HCT116 (cell line): Measurements from ENCODE around the gene SLCO4A1. TPM values are rescaled to one million over a fixed set of nuclear protein-coding genes. Genes with fewer than 3 reads are reported as not detected.

Experiments used
- ATAC-seq: fragments of 200-7000 bp; cut with Tn5 transposase; 2 replicates; pipeline ENCODE4 v1.9.1; 2020; ENCODE audit warnings: mild to moderate bottlenecking, moderate library complexity
- BruUV-seq: library from RNA; stranded (reverse); fragments of 400-500 nt; replicated peaks from 2 replicates; lab custom pipeline; 2021; lab: Mats Ljungman, UMichigan
- CTCF ChIA-PET: fragments of 300-600 bp; sonication (Branson Sonifier 250); formaldehyde crosslinking; loops from one replicate; lab custom pipeline; 2021; ENCODE audit warnings: antibody characterized with exemption; lab: Charles Lee
- POLR2A ChIA-PET: fragments of 300-600, 350-600 bp; sonication (Branson Sonifier 250); formaldehyde crosslinking; loops from one replicate; lab custom pipeline; 2021; ENCODE audit warnings: antibody characterized with exemption; lab: Charles Lee
- RAD21 ChIA-PET, 2 experiments: fragments of 300-600 bp; sonication (Branson Sonifier 250); formaldehyde crosslinking; loops; one replicate each; lab custom pipeline; 2023; ENCODE audit warnings: low total read pairs in 2 of 2; ENCODE audit not compliant: uncharacterized antibody in 2 of 2, unreplicated experiment in 2 of 2, low non-redundant PET in 1 of 2; lab: Charles Lee
- DNase-seq: peaks from one replicate; pipeline ENCODE4 v3.0.0-alpha.2; 2010; ENCODE audit warnings: low read depth, low spot score
- H2AFZ ChIP-seq: fragments of 200-600 bp; shearing (Covaris generic), sonication (generic); 2 replicates; pipeline ENCODE4 v1.6.1; 2017; ENCODE audit warnings: low read depth, mixed run types, mixed read lengths, antibody characterized with exemption, low read length; ENCODE audit not compliant: poor library complexity, severe bottlenecking
- H3K27ac ChIP-seq: 2 replicates; pipeline ENCODE4 v1.5.1; 2012; ENCODE audit warnings: low read depth, low read length
- H3K27me3 ChIP-seq: fragments of 200-600 bp; sonication (generic); 2 replicates; pipeline ENCODE4 v1.6.1; 2016; ENCODE audit warnings: mixed run types, low read length, mixed read lengths; ENCODE audit not compliant: insufficient read depth
- H3K36me3 ChIP-seq, 2 experiments: fragments of 200-500 bp in 1 of 2; fragments of 200-600 bp in 1 of 2; sonication (Bioruptor generic) in 1 of 2; sonication (generic) in 1 of 2; 2 replicates each; pipeline versions ENCODE4 v1.5.1 to v1.6.1; 2014 to 2016; ENCODE audit warnings: low read length in 2 of 2, inconsistent platforms in 1 of 2, mixed read lengths in 1 of 2, mixed run types in 1 of 2; ENCODE audit not compliant: insufficient read depth in 2 of 2, control insufficient read depth in 1 of 2
- H3K4me1 ChIP-seq, 2 experiments: fragments of 200-600 bp in 1 of 2; sonication (generic) in 1 of 2; 2 replicates each; pipeline versions ENCODE4 v1.5.1 to v1.6.1; 2012 to 2017; ENCODE audit warnings: low read length in 2 of 2, inconsistent platforms in 1 of 2, mild to moderate bottlenecking in 1 of 2, mixed read lengths in 1 of 2, mixed run types in 1 of 2, moderate library complexity in 1 of 2; ENCODE audit not compliant: insufficient read depth in 2 of 2, control insufficient read depth in 1 of 2
- H3K4me2 ChIP-seq: fragments of 200-600 bp; sonication (generic); 2 replicates; pipeline ENCODE4 v1.6.1; 2017; ENCODE audit warnings: mixed run types, low read length, mixed read lengths
- H3K4me3 ChIP-seq, 2 experiments: fragments of 200-600 bp in 1 of 2; sonication (generic) in 1 of 2; replicated peaks in 1 of 2; 2 replicates each; pipeline ENCODE4 v1.5.1; 2011 to 2016; ENCODE audit warnings: low read length in 2 of 2, control low read depth in 1 of 2, low read depth in 1 of 2, mild to moderate bottlenecking in 1 of 2, mixed read lengths in 1 of 2, mixed run types in 1 of 2
- H3K79me2 ChIP-seq: fragments of 200-600 bp; sonication (generic); 2 replicates; pipeline ENCODE4 v1.6.1; 2017; ENCODE audit warnings: mild to moderate bottlenecking, mixed run types, low read length, moderate library complexity, mixed read lengths; ENCODE audit not compliant: insufficient read depth
- H3K9ac ChIP-seq: fragments of 200-600 bp; sonication (generic); 2 replicates; pipeline ENCODE4 v1.6.1; 2016; ENCODE audit warnings: low read length, mixed read lengths
- H3K9me2 ChIP-seq: fragments of 200-600 bp; sonication (generic), shearing (Covaris generic); 2 replicates; pipeline ENCODE4 v1.6.1; 2017; ENCODE audit warnings: mixed run types, mild to moderate bottlenecking, moderate library complexity; ENCODE audit not compliant: insufficient read depth
- H3K9me3 ChIP-seq, 2 experiments: fragments of 200-500 bp in 1 of 2; fragments of 200-600 bp in 1 of 2; sonication (Bioruptor generic) in 1 of 2; sonication (generic) in 1 of 2; 2 replicates each; pipeline ENCODE4 v1.6.1; 2014 to 2017; ENCODE audit warnings: low read length in 2 of 2, mixed read lengths in 2 of 2, inconsistent platforms in 1 of 2, low read depth in 1 of 2, mild to moderate bottlenecking in 1 of 2, mixed run types in 1 of 2, moderate library complexity in 1 of 2; ENCODE audit not compliant: control insufficient read depth in 1 of 2, insufficient read depth in 1 of 2
- H4K20me1 ChIP-seq: fragments of 200-600 bp; sonication (generic), shearing (Covaris generic); 2 replicates; pipeline ENCODE4 v1.6.1; 2017; ENCODE audit warnings: mixed run types, mild to moderate bottlenecking, moderate library complexity; ENCODE audit not compliant: insufficient read depth
- EGR1 ChIP-seq: IDR thresholded peaks from 2 replicates; pipeline ENCODE4 v1.6.1; 2012; ENCODE audit warnings: low read depth
- intact Hi-C: fragments of 100-400 bp; cut with micrococcal nuclease; formaldehyde crosslinking; loops from 2 replicates; pipeline ENCODE4 v1.10.0; 2022
- total RNA-seq: library from RNA; stranded (reverse); gene quantifications from one replicate; pipeline ENCODE4 v1.2.1, GENCODE V29; 2021; ENCODE audit not compliant: unreplicated experiment
- TF ChIP-seq, protein P1 (sequence below), 3 experiments: fragments of 200-600 bp in 1 of 3; sonication (generic) in 1 of 3; IDR thresholded peaks in 2 of 3; conservative IDR thresholded peaks in 1 of 3; 2 replicates each; pipeline ENCODE4 v1.5.1; 2012 to 2017; ENCODE audit warnings: low read depth in 2 of 3, low read length in 2 of 3, antibody characterized with exemption in 1 of 3, borderline replicate concordance in 1 of 3, control low read depth in 1 of 3, mild to moderate bottlenecking in 1 of 3, mixed read lengths in 1 of 3, mixed run types in 1 of 3, moderate library complexity in 1 of 3; ENCODE audit not compliant: insufficient read depth in 1 of 3

The SLCO4A1 gene
- total RNA-seq, 1 experiment from 2014 or later = 107 TPM

GRCh38 chr20:62616728-62617621 lies 25.3 kb upstream of the SLCO4A1 start:
- RAD21 ChIA-PET = interaction anchor here (0.8 to 1.3 kb wide), 5 partner anchors 117 to 207 kb away, joined by 3 to 11 read pairs (median 6); no protein-coding TSS in a partner anchor
- Histone ChIP-seq H3K27ac (no peak overlapping the region), H3K4me3 (no peak overlapping the region), H3K9me2 (no peaks in the 10 kb centered on the region), H3K9ac (no peak overlapping the region), H3K36me3 (no peaks in the 10 kb centered on the region), H3K9me3 (no peaks in the 10 kb centered on the region), H3K4me1 (peaks cover 10 to 39% of the 10 kb centered on the region in 2 experiments; a peak in 3 of 4 replicates), H4K20me1 (no peaks in the 10 kb centered on the region), H3K27me3 (no peaks in the 10 kb centered on the region), H3K4me2 (peak overlapping the region; percentile 50), H2AFZ (no peak overlapping the region), H3K79me2 (no peaks in the 10 kb centered on the region)
- peak; percentile 99 for ATAC-seq
- BruUV-seq = no TSS peak
- TF ChIP-seq, protein P1, sequence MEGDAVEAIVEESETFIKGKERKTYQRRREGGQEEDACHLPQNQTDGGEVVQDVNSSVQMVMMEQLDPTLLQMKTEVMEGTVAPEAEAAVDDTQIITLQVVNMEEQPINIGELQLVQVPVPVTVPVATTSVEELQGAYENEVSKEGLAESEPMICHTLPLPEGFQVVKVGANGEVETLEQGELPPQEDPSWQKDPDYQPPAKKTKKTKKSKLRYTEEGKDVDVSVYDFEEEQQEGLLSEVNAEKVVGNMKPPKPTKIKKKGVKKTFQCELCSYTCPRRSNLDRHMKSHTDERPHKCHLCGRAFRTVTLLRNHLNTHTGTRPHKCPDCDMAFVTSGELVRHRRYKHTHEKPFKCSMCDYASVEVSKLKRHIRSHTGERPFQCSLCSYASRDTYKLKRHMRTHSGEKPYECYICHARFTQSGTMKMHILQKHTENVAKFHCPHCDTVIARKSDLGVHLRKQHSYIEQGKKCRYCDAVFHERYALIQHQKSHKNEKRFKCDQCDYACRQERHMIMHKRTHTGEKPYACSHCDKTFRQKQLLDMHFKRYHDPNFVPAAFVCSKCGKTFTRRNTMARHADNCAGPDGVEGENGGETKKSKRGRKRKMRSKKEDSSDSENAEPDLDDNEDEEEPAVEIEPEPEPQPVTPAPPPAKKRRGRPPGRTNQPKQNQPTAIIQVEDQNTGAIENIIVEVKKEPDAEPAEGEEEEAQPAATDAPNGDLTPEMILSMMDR (IDR thresholded peaks at IDR 0.05 in 2 of 3, conservative IDR thresholded peaks at IDR 0.05 in 1 of 3; ENCODE audit: borderline replicate concordance in 1 of 3, insufficient read depth in 1 of 3, low read depth in 2 of 3, low read length in 2 of 3) = peak in 2 of 3 experiments; percentile 96 to 99; a peak in 4 of 6 replicates
- TF ChIP-seq EGR1 = no peak
- CTCF ChIA-PET = interaction anchor here (0.8 to 2.2 kb wide), 12 partner anchors 11 to 606 kb away, joined by 3 to 28 read pairs (median 6); partner anchors contain the start of genes CABLES2, RBBP8NL and SLCO4A1
- intact Hi-C loops = loop anchor here (1.0 to 5.0 kb wide), 4 partner anchors 95 to 315 kb away; partner anchors contain the start of gene ADRM1
- POLR2A ChIA-PET = interaction anchor here (0.9 to 1.0 kb wide), 2 partner anchors 118 to 230 kb away, joined by 3 to 4 read pairs; partner anchors contain the start of gene RPS21
- peak; percentile 43 for DNase-seq
